GM19438 (cell line): Measurements from ENCODE around the gene HOXB5.

ENCODE experiments used
- ATAC-seq: cut with Tn5 transposase; IDR thresholded peaks from one replicate; pipeline ENCODE4 v1.9.1; 2021; ENCODE audit warnings: low read depth; ENCODE audit not compliant: unreplicated experiment

HOXB5 gene

DNA sequence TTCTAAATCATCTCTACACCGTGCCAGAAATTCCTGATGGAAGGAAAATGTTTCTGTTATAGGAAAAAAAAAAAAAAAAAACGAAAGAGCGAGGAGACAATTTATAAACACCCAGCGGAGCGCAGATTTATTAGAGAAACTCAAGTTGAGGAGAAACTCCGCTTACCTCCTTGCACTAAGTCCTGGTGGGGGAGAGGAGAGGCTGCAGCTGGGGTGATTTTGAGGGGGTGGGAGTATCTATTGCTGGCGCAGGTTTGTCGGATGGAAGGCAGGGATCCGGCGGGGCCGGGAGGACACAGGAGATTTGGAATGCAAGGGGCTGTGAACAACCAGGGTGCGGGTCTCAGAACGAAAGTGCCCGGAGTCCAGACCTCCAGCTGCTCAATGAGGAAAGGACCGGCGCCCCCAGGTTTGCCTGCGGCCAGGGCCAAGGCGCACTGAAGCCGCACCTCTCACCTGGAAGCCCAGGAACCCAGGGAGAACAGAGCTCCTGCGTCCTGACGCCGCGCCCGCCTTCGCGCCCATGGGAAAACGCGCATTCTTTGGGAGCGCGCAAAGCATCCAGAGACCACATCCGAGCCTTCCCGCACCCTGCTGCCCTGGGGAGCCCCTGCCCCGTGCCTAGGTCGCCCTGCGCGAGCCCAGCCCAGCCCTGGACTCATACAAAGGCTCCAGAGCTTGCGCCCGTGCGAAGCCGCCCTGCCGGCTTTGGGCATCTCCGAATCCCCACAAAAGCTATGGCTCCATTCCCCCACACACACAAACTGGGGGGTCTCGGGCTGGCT is 24.1 kb upstream of the HOXB5 start:
- no peak for ATAC-seq

DNA sequence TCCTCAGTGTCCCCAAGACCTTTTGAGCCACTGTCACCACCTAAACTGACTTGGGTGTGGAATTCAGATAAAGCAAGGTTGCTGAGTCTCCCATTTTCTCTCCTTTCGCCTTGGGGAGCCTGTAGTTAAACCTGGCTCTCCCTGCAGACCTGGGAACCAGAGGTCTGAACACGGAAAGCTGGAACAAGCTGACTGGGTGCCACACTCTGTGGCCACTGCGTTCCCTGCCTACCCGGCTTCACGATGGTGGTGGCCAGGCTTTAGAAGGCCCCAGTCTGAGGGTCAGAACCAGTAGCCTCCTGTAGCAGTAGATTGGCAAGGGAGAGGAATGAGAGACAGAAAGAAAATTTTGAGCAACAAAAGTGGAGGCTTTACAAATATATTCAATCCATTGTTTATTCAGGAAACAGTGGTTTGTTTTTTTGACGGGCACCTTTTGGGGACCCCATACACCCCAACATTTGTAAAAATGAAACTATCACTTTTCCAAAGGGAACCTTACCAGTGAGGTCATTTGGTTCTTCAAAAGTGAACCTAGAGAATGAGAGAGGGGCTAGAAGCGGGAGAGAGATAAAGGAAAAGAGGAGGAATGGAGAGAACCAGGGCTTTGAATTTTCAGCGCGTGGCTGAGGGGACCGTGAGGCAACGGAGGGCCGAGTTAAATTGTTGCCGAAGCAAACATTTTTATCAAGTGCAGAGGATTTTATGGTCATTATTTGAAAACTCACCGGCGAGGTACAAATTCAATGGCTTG is 23.3 kb upstream of the HOXB5 start:
- ATAC-seq: no peak

- no peak for ATAC-seq
These were observed 22.6 kb upstream of the HOXB5 start for GRCh38 chr17:48615963-48616716.

DNA sequence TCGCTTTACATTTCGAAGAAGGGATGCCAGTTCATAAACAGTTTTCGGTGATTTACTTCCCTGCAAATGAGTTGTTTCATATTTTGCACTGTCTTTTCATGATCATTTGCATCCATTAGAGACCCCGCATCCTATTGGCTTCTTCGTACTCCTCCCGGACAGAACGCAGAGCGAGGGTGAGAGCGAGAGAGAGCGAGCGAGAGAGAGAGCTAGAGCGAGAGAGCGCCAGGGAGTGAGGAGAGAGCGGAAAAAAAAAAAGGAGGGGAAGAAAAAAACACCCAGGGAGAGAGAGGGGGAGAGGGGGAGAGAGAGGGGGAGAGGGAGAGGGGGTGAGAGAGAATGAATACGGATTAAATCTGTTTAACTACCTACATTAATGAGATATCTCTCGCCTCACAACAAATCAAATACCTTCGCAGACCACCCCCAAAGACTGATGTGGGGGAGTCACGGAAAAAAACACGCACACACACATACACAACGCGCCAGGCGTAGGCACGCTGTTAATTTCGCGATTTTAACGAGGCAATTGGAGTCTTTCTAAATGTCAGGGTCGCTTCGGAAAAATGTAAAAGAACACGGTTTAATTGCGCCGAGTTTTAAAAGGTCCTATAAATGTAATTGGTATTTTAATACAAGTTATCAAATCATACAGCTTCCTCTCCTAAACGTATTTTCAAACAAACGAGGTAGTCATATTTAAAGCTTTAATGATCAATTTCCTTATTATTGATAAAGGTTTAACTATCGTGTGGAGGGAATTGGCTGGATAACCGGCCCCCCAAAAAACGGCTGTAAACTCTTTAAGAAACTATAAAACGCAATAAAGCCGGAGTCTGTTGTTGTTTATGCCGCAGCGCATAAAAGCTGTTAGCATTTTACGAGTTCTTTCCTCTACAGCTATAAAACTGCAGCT is 21.7 kb upstream of the HOXB5 start, which contains the start of gene HOXB8:
Gene HOXB8 (minus strand): TSS at position 246 of the 916 bp plus-strand sequence. CDS start 588 bp downstream, outside the sequence.
- ATAC-seq: no peak

DNA sequence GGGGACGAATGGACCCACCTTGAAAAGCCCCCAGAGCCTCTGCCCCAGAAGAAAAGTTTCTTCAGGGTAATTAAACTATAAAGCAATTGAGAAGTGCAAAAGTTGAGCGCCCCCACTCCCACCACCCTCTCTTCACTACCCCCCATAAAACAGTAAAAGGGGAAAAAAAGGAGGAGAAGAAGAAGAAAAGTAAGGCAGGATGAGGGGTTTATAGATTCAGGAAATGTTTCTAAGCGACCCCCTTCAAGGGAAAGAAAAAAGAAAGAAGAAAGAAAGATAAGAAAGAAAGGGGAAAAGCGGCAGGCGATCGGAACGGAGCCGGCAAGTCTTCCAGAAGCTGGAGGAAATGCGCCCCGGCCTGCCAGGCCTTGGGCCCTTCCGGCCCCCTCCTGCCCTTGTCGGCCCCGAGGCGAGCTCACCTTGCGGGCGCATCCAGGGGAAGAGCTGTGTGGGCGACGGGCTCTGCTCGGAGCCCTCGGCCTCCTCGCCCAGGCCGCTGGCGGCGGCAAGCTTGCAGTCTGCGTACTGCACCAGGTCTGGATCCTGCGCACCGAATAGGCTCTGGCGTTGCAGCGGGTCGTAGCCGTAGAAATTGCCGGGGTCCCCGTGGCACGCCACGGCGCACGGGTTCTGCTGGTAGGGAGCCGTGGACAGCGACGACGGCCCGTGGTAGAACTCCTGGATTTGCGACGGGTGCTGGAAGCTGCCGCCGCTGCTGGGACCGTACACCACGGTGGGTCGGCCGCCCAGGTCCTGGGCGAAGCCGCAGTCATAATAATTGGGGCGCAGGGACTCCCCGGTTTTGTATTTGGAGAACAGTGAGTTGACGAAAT is 20.5 kb upstream of the HOXB5 start:
- ATAC-seq: no peak

GRCh38 chr17:48612854-48613691 is 19.5 kb upstream of the HOXB5 start:
- ATAC-seq: no peak

GRCh38 chr17:48612456-48612853 is 18.9 kb upstream of the HOXB5 start:
- no peak for ATAC-seq

DNA sequence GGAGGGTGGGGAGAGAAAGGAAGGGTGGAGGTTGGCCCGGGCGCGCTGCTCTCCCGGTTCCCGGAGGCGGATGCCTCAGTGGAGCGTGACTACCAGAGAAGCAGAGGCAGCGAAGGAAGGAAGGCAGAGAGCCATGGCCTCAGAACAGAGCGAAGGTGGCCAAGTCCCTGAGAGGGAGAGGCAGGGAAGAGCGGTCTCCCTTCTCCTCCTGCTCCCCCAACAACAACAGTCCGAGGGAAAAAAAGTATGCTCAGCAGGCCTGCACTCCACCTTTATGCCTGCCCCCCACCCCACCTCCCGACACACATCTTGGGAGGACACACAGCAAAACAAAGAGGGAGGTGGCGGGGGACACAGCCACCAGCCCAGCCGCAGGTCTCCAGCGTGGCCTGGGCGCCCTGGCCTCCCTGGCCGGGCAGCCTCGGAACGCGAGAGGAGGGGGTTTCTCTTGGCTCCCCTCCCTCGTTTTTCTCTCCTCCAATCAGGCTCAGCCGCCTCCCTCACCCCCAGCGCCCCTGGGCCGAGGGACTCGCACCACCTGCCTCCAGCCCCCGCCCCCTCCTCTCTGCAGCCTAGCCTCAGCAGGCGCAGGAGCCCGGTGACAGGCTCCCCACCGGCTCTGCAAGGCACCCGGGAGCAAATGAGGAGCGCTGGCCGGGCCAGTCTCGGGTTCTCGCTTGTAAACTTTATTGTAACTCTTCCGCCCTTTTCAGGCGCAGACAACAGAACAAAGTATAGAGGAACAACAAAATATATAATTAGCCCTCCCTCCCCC is 18.3 kb upstream of the HOXB5 start:
- ATAC-seq: no peak

DNA sequence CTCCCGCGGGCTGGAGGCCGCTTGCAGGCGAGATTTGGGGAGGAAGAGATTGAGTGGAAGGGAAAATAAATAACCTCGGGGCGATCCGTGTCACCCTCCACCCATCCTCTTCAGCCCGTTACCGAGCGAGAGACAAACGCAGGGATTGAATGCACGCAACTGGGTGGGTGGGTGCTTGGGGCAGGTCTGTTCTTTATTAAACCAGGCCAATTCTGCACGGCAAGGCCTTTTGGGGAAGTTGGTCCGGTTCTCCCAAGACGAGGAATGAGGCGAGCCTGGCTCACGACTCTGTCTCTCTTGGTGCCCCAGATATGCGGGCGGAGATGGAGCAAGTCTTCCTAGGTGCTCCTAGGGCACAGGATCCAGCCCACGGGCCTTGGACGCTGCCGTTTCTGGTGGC is 17.6 kb upstream of the HOXB5 start:
- ATAC-seq: peak; percentile 23

GRCh38 chr17:48610282-48611211 is 17.0 kb upstream of the HOXB5 start, which contains the start of gene HOXB7:
Gene HOXB7, minus strand, starts transcription at chr17:48611017. Its CDS starts 99 bp downstream, at chr17:48610918.
- ATAC-seq: peak; percentile 43

DNA sequence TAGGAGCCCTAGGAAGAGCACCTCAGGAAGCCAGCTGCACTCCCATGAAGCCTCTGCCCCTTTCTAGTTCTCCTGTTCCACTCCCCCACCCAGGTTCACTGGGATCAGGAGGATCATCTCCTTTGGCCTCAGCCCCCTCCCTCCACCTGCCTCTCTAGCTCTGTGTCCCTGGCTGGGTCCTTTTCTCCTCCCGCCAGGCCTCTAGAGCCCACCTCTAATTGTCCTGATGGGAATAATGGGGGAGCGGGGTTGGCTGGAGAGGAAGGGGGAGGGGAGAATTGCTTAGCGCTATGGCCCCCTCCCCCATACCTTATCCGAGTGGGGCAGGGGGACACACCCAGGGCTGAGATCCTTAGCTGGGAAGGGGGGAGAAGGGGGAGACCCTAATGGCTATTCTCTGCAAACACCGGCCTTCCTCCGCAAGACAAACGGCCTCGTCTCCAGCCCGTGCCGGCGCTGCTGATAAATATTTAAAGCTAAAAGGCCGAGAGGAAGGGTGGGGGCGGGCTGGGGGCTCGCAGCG is 16.2 kb upstream of the HOXB5 start:
- ATAC-seq: no peak

DNA sequence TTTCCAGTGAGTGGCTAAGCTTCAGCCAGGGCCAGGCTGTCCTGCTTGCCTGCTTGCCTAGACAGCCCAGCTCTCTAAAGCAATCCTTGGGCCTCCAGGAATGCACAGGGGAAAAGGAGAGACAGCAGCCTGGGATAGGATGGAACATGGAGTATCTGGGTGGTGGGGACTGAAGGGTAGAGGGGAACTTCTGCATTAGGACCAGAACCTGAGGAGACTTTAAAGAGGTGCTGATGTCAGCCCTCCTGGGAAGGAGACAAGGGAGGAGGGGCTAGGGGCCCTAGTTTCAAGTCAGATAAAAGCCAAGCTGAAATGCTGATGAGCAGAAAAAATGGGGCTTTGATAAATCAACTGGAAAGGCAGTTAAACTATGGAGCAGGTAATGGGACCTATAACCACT is 15.5 kb upstream of the HOXB5 start:
- no peak for ATAC-seq

DNA sequence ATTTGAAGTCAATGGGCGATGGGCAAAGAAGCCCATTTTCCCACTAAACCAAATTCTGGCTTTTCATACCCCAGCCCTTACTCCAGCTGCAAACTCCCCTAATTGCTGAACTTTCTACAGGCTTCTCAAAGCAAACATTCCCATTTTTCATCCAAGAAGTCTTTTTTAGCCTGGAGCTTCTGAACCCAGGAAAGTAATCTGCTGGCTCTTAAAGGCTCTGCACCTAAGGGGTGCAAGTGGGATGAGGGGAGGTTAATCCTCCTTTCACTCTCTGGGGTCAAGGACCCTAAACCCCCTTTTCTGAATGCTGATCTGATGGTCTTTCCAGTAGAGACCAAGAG is 14.9 kb upstream of the HOXB5 start:
- ATAC-seq: no peak

GRCh38 chr17:48606892-48607614 is 13.5 kb upstream of the HOXB5 start:
- ATAC-seq: no peak

- ATAC-seq: no peak
These were observed 12.7 kb upstream of the HOXB5 start for GRCh38 chr17:48605991-48606891.
